ENCODE measurements around the gene SRRM4. TPM values are rescaled to one million over a fixed set of nuclear protein-coding genes. Genes with fewer than 3 reads are reported as not detected.

The SRRM4 gene
- total RNA-seq, 1 donor from 2014 or later, result not detected

GRCh38 chr12:119179335-119180021, 198.1 kb downstream of the SRRM4 start:
- Mint-ChIP-seq H3K4me3 (ENCODE audit: unreplicated experiment) (peak overlapping the region; percentile 90), H3K4me1 (ENCODE audit: low read depth) (peaks cover 70% of the 10 kb centered on the region), H3K27me3 (ENCODE audit: low read depth) (no peaks in the 10 kb centered on the region), H3K9me3 (ENCODE audit: low read depth) (no peaks in the 10 kb centered on the region), H3K27ac (ENCODE audit: unreplicated experiment) (peak overlapping the region; percentile 98), H3K36me3 (ENCODE audit: low read depth) (peaks cover 1% of the 10 kb centered on the region)
- TF ChIP-seq CTCF (IDR thresholded peaks at IDR 0.05), result no peak
- no peak for DNase-seq (ENCODE audit: low spot score)

DNA sequence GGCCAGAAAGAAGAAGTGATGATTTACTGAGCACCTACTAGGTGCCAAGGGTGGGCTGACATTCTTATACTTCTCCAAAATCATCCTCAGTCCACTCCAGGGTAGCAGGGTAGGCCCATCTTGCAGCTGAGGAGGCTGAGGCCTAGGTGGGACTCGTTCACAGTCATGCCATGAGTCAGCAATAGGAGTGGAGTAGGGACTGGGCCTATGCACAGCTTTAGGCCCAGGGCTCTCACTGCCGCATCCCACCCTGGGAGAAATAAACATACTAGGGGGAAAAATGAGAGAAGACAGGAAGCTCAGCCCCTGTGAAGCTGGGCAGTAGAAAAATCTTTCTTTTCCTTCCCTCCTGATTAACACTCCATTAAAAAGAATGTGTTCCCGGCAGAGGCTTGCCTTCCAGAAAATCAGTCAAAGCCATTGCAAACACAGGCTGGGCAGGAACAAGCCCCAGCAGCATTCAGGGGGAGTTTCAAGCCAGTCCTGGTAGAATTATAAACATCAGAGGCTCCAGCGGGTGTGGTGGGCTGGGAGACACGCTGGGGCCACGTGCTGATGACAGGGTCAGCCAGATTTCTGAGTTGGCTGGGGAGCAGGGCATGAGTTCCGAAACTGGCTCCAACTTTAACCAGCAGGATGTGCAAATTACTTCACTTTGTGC, 199.2 kb downstream of the SRRM4 start:
- Mint-ChIP-seq H3K4me3 (ENCODE audit: unreplicated experiment) (peak overlapping the region; percentile 90), H3K36me3 (ENCODE audit: low read depth) (peaks cover 1% of the 10 kb centered on the region), H3K27ac (ENCODE audit: unreplicated experiment) (peak overlapping the region; percentile 98), H3K27me3 (ENCODE audit: low read depth) (no peaks in the 10 kb centered on the region), H3K4me1 (ENCODE audit: low read depth) (peaks cover 70% of the 10 kb centered on the region), H3K9me3 (ENCODE audit: low read depth) (no peaks in the 10 kb centered on the region)
- TF ChIP-seq CTCF (IDR thresholded peaks at IDR 0.05), result no peak
- no peak for DNase-seq (ENCODE audit: low spot score)

- Mint-ChIP-seq H3K27ac (ENCODE audit: unreplicated experiment) (peak overlapping the region; percentile 98), H3K9me3 (ENCODE audit: low read depth) (no peaks in the 10 kb centered on the region), H3K4me1 (ENCODE audit: low read depth) (peaks cover 72% of the 10 kb centered on the region), H3K4me3 (ENCODE audit: unreplicated experiment) (peak overlapping the region; percentile 90), H3K27me3 (ENCODE audit: low read depth) (no peaks in the 10 kb centered on the region), H3K36me3 (ENCODE audit: low read depth) (peaks cover 1% of the 10 kb centered on the region)
- no peak for DNase-seq (ENCODE audit: low spot score)
- no peak for TF ChIP-seq CTCF (IDR thresholded peaks at IDR 0.05)
These were observed 199.9 kb downstream of the SRRM4 start for GRCh38 chr12:119181202-119181601.

GRCh38 chr12:119181944-119182343, 200.6 kb downstream of the SRRM4 start:
- peaks cover 65% of the 10 kb centered on the region for H3K4me1 Mint-ChIP-seq (ENCODE audit: low read depth)
- H3K27ac Mint-ChIP-seq (ENCODE audit: unreplicated experiment), result peak overlapping the region; percentile 33
- DNase-seq (ENCODE audit: low spot score), result no peak
- no peak for TF ChIP-seq CTCF (IDR thresholded peaks at IDR 0.05)
- H3K4me3 Mint-ChIP-seq (ENCODE audit: unreplicated experiment), result peak overlapping the region; percentile 90
- peaks cover 4% of the 10 kb centered on the region for H3K36me3 Mint-ChIP-seq (ENCODE audit: low read depth)
- H3K9me3 Mint-ChIP-seq (ENCODE audit: low read depth), result no peaks in the 10 kb centered on the region
- no peaks in the 10 kb centered on the region for H3K27me3 Mint-ChIP-seq (ENCODE audit: low read depth)

DNA sequence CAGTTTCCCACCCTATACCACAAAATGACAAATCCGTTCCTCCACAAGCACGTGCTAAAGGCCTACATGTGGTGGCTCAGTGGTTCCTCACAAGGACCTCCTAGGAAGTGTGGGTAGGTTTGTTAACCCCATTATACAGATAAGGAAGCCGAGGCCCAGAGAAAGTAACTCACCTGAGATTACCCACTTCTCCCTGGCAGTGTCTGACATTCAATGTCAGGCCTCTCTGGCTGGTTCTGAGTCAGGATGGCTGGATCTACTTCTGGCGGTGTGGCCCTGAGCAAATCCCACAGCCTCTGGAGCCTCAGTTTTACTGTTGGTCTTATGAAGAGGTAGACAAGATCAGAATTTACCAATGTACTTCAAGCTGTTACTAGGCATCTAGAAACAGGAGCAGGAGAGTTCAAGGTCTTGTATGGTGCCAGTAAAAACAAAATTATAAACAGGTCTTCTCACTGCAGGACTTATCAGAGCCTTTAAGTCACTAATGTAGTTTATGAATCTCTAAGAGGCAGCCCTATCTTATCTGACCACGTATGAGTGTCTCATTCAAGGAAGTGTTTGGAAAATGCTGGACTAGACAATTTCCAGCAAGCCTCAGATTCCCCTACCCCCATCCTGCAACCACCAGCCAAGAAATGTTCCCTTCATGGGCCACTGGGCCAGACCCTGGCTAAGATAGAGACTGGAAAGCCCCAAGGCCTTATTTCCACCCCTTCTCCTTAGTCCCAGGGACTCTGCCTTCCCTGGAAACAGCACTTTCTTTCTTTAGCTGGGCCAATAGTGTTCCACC, 201.6 kb downstream of the SRRM4 start:
- H3K27ac Mint-ChIP-seq (ENCODE audit: unreplicated experiment), result peak overlapping the region; percentile 60
- no peaks in the 10 kb centered on the region for H3K27me3 Mint-ChIP-seq (ENCODE audit: low read depth)
- no peaks in the 10 kb centered on the region for H3K9me3 Mint-ChIP-seq (ENCODE audit: low read depth)
- TF ChIP-seq CTCF (IDR thresholded peaks at IDR 0.05), result no peak
- no peak overlapping the region for H3K4me3 Mint-ChIP-seq (ENCODE audit: unreplicated experiment)
- H3K36me3 Mint-ChIP-seq (ENCODE audit: low read depth), result peaks cover 8% of the 10 kb centered on the region
- no peak for DNase-seq (ENCODE audit: low spot score)
- H3K4me1 Mint-ChIP-seq (ENCODE audit: low read depth), result peaks cover 63% of the 10 kb centered on the region

All from chondrocyte (in vitro differentiated cells).